D721Med (cell line): ENCODE measurements around the gene SLC13A3.

Source experiments
- DNase-seq: peaks from one replicate; pipeline ENCODE4 v3.0.0; 2011; ENCODE audit warnings: low spot score; ENCODE audit not compliant: insufficient read length
- FAIRE-seq: peaks from 2 replicates; lab custom pipeline; 2011; peaks lifted over from hg19 to GRCh38; lab: Jason Lieb, UNC
- TF ChIP-seq, protein P1 (sequence below): IDR thresholded peaks from 2 replicates; pipeline ENCODE4 v1.5.1; 2012; ENCODE audit warnings: mild to moderate bottlenecking, control low read depth; ENCODE audit not compliant: insufficient read depth; ENCODE audit errors: missing control alignments

SLC13A3 gene

DNA sequence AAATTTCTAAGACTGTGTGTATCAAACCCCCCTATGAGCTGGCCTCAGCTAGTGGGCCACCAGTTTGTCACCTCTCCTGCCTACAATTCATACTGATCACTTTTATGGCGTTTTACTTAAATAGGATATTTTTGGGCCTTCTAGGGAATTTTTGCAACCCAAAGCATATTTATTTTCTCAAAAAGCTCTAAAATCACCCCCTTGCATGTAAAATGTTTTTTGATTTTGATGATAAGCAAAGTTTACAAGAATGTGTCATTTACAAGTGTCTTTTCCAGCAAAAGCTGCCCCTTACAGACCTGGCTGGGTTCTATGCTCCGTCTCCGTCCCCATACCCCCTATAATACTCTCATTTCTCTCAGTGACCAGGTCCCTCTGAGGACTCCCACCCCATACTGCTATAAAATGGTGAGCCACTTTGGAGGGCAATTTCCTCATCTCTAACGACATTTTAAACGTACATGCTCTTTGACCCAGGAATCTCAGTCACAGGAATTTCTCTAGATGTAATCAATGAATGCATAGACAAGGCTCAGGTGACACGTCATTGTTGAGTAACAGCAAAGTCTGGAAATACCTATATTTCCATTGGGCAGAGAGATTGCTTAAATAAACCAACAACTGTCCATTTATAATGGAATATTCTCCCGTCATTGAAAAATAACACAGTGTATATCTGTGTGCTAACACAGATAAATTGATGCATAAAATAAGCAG is 86.9 kb downstream of the SLC13A3 start:
- no peak for DNase-seq
- TF ChIP-seq, protein P1, sequence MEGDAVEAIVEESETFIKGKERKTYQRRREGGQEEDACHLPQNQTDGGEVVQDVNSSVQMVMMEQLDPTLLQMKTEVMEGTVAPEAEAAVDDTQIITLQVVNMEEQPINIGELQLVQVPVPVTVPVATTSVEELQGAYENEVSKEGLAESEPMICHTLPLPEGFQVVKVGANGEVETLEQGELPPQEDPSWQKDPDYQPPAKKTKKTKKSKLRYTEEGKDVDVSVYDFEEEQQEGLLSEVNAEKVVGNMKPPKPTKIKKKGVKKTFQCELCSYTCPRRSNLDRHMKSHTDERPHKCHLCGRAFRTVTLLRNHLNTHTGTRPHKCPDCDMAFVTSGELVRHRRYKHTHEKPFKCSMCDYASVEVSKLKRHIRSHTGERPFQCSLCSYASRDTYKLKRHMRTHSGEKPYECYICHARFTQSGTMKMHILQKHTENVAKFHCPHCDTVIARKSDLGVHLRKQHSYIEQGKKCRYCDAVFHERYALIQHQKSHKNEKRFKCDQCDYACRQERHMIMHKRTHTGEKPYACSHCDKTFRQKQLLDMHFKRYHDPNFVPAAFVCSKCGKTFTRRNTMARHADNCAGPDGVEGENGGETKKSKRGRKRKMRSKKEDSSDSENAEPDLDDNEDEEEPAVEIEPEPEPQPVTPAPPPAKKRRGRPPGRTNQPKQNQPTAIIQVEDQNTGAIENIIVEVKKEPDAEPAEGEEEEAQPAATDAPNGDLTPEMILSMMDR: no peak
- FAIRE-seq: no peak

DNA sequence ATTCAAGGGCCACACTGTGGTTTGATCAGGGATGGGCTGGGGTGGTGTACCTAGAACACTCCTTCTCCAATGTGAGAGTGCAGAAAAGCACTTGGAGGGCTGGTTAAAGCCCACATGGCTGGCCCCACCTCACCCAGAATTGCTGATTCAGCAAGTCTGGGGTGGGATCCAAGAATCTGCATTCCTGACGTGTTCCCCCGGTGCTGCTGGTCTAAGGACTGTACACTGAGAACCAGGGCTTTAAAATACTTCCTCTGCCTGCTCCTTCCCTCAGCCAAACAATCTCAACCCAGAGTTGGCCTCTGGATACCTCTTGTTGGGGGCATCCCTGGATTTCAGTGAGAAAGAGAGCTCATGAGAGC is 87.4 kb downstream of the SLC13A3 start:
- TF ChIP-seq, protein P1: no peak
- no peak for DNase-seq
- no peak for FAIRE-seq

DNA sequence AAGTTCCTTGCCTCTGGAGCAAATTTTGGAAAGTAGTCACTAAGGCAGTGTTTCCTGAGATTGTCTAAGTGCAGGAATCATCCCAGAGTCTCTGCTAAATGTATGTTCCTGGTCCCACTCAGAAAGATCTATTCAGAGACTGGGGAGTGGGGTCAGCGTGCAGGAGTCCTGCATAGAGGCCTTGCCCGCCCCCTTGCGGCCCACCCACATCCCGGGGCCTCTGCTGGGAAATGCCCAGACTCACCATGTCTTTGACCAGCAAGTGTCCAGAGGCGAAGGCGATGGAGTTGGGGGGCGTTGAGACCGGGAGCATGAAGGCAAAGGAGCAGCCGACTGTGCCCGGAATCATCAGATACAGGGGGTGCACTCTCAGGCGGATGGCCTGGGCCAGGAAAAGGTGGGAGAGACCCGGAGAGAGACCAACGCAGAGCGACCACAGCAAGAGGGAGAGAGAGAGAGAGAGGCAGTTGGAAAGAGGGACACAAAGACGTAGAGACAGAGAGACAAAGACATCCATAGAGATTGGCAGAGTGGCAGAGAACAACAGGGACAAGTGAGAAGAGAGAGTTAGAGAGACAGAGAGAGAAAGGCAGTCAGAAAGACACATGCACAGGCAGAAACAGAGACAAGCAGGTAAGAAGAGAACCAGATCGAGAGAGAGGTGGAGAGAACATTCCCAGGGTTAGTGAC is 87.9 kb downstream of the SLC13A3 start:
- FAIRE-seq (no peak), DNase-seq (no peak)
- TF ChIP-seq, protein P1: no peak

DNA sequence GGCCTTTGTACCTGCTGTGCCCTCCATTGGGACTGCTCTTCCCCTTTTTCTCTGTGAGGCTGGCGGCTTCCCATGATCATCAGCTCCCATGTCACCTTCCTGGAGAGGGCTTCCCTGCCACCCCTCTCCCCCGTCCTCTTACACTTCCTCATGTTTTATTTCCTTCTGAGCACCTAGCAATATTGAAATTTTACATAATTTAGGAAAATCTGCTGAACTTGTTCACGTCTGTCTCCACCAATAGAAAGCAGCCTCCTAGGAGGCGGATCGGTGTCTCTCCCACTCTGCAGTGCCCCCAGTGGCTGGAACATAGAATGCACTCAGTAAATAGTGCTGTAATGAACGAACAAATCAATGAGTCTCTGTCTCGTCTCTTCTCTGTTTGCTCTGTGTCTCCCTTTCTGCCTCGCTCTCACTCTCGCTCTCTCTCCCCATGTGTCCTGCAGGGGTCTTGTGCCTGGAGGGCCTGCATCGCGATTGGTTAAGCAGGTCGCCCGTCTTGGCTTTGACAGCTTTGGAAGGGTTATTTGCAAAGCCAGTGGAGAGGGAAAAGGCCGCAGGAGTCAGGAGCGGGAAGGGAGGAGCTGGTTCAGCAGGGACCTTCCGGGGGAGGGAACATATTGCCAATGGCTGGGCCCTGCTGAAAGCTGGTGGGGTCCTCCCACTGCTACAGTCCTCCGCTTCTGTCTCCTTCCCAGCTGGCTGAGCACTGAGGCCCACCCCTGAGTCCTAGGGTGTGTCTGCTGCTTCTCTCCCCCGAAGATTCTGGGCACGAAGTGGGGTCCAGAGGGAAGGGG is 88.7 kb downstream of the SLC13A3 start:
- TF ChIP-seq, protein P1: peak; percentile 70

DNA sequence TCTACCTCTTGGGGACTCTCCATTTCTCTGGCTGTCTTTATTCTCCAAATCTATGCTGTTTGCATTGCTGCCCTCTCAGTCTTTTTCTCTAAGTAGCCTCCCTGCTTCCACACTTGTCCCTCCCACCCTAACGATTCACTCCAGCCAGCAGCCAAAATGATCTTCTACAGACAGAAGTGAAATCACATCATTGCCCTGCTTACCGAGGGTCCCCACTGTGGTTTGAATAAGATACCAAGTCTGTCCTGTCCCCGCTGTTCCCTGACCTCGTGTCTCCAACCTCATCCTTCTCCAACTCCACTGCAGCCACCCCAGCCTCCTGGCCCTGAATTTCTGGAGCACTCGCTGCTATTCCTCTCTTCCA is 89.3 kb downstream of the SLC13A3 start:
- no peak for DNase-seq
- TF ChIP-seq, protein P1: no peak
- no peak for FAIRE-seq

More for the DNA sequence above, 88.7 kb downstream of the SLC13A3 start:
- DNase-seq: peak; percentile 78
- no peak for FAIRE-seq

DNA sequence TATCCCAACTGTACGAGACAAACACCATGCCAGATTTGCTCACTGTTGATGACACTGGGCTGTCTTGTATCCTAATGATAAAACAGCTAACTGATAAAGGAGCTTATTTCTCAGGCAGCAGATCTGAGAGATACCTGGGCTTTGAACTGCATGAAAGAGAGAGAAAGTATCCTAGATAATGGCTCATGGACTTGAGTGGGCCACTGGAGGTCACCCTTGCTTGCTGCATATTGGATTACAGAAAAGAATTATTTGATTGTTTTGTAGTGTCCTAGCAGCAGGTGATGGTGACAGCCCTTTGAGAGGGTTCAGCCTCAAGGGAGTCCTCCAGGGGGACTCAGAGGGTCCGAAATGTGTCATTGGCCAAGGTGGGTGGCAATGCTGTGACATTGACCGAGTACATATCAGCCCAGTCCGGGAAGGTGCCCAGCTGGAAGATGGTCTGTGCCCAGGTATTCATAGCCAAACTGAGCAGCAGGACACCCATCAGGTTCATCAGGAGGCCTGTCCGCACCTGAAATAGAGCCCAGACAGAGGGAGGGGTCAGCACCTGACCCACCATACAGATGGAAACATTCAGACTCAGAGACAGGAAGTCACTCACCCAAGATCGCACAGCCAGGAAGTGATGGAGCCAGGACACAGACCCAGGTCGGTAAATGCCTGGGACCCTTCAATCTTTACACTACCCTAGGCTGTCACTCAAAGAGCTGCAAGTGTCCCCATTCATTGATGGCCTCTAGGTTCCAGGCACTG is 91.4 kb downstream of the SLC13A3 start:
- FAIRE-seq: no peak
- no peak for DNase-seq
- TF ChIP-seq, protein P1: peak; percentile 20
